Measurements from ENCODE around the gene LYAR. TPM values are rescaled to one million over a fixed set of nuclear protein-coding genes. Genes with fewer than 3 reads are reported as not detected.

The LYAR gene
- total RNA-seq, 2 experiments from 2014 or later = 37.7 to 37.9 TPM

DNA sequence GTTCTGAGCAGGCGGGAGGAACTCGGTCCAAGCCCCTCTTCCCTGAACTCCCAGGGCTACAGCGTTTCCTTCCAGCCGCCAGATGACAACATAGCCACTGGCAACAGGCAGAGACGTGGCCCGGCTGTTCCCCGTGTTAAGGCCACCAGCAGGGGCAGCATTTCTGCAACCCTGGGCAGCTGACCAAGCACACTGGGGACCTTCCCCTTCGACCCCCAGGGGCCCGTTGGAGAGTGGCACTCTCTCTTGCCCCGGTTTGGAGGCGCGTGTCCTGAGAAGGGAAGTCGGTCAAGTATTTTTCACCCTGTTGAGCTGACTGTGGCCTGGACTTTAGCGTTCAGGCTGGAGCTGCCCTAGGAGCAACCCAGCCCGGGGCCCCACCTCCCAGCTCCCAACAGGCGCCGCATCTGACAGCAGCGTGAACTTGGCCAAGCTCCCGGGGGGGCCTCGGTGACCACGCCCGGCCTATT lies 37.7 kb upstream of the LYAR start:
- H3K27ac Mint-ChIP-seq = no peak overlapping the region
- no peaks in the 10 kb centered on the region for H3K27me3 Mint-ChIP-seq (ENCODE audit: low read depth)
- no peaks in the 10 kb centered on the region for H3K36me3 Mint-ChIP-seq (ENCODE audit: low read depth)
- ATAC-seq (no peak), DNase-seq (no peak)
- H3K4me3 Mint-ChIP-seq = no peak overlapping the region
- ChIA-PET CTCF (interaction anchor here (0.7 to 1.5 kb wide), 2 partner anchors 27 to 68 kb away, joined by 3 to 5 read pairs; no protein-coding TSS in a partner anchor), POLR2A (no interaction called here)
- H3K9me3 Mint-ChIP-seq (ENCODE audit: insufficient read depth) = no peaks in the 10 kb centered on the region
- H3K4me1 Mint-ChIP-seq (ENCODE audit: low read depth) = no peaks in the 10 kb centered on the region

DNA sequence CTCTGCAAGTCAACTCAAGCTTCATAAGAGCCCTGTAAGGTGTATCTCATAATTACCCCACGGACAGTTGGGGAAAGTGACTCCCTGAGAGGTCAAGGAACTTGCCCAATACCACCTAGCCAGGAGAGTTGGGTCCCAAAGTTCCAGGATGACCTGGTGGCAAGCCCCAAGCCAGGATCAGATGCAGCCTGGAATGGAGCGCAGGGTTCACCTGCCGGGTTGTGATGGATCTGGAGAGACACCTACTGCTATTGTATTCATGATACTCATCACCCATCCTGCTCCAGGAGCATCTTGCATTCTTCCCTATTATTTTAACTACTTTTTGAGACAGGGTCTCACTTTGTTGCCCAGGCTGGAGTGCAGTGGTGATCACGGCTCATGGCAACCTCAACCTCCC lies 36.2 kb upstream of the LYAR start:
- ATAC-seq (no peak), DNase-seq (no peak)
- no peaks in the 10 kb centered on the region for H3K9me3 Mint-ChIP-seq (ENCODE audit: insufficient read depth)
- no peaks in the 10 kb centered on the region for H3K4me1 Mint-ChIP-seq (ENCODE audit: low read depth)
- no peaks in the 10 kb centered on the region for H3K27me3 Mint-ChIP-seq (ENCODE audit: low read depth)
- H3K36me3 Mint-ChIP-seq (ENCODE audit: low read depth) = peaks cover 8% of the 10 kb centered on the region
- CTCF ChIA-PET = interaction anchor here (1.4 to 2.0 kb wide), 2 partner anchors 66 to 74 kb away, joined by 5 to 6 read pairs; no protein-coding TSS in a partner anchor
- no peak overlapping the region for H3K27ac Mint-ChIP-seq
- H3K4me3 Mint-ChIP-seq = no peak overlapping the region
- POLR2A ChIA-PET = no interaction called here

DNA sequence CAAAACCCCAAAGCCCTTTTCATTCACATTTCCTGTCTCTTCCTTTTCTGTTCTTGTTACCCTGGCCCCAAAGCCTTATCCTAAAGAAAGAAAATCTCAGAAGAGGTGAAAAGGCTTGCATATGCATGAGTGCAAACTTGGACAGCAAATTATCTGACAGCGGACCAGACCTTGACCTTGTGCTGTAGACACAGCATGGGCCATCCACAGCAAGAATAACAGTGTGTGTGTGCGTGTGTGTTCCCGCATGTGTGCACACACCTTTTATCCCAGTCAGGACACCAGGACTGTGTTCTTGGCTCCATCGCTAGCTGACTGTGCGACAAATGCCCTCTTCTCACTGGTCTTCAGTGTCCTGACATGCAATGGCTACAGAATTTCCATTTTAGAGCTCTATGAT lies 35.4 kb upstream of the LYAR start:
- ChIA-PET CTCF (interaction anchor here (1.4 to 2.0 kb wide), 2 partner anchors 65 to 73 kb away, joined by 5 to 6 read pairs; no protein-coding TSS in a partner anchor), POLR2A (no interaction called here)
- H3K9me3 Mint-ChIP-seq (ENCODE audit: insufficient read depth) = no peaks in the 10 kb centered on the region
- DNase-seq (no peak), ATAC-seq (no peak)
- H3K4me1 Mint-ChIP-seq (ENCODE audit: low read depth) = no peaks in the 10 kb centered on the region
- no peak overlapping the region for H3K27ac Mint-ChIP-seq
- H3K4me3 Mint-ChIP-seq = no peak overlapping the region
- no peaks in the 10 kb centered on the region for H3K27me3 Mint-ChIP-seq (ENCODE audit: low read depth)
- peaks cover 12% of the 10 kb centered on the region for H3K36me3 Mint-ChIP-seq (ENCODE audit: low read depth)

DNA sequence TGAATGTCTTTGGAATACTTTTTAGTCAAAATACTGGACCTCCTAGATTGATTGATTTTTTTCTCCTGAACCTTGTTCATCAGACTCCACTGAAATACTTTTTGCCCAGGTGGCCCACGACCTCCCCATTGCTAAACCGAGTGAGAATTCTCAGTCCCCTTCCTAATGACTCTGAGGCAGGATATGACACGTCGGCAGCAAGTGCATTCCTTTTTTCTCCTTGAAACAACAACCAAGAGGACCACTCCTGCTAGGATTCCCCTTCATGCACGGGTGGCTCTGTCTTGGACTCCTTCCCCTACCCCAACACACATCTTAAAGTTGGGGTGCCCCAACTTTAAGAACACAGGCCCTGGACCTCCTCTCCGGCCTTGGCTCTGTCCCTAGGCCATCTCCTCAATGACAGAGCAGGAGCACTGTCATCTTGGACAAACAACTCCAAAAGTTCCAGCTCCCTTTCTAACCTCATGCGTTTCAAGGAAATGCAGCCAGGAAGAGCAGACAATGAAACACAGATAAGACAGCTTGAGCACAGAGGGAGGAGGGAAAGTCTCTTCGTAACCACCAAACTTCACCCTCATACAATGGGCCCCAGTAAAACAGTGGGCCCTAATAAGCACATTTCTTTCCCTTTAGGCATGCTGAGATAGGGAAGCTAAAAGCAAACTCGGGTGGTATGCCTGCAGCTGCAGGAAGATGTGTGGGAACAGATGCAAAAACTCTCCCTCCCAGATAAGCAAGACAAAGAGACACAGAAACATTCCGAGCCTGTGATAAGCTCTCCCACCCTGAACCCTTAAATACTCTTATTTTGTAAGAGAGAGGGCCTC lies 34.0 kb upstream of the LYAR start:
- POLR2A ChIA-PET = interaction anchor here (0.6 kb wide), 1 partner anchor 68 kb away, joined by 3 read pairs; no protein-coding TSS in a partner anchor
- H3K27me3 Mint-ChIP-seq (ENCODE audit: low read depth) = no peaks in the 10 kb centered on the region
- H3K4me3 Mint-ChIP-seq = no peak overlapping the region
- no peak overlapping the region for H3K27ac Mint-ChIP-seq
- ATAC-seq (no peak), DNase-seq (no peak)
- peaks cover 12% of the 10 kb centered on the region for H3K36me3 Mint-ChIP-seq (ENCODE audit: low read depth)
- H3K9me3 Mint-ChIP-seq (ENCODE audit: insufficient read depth) = no peaks in the 10 kb centered on the region
- CTCF ChIA-PET = interaction anchor here (0.9 to 2.0 kb wide), 3 partner anchors 56 to 72 kb away, joined by 3 to 5 read pairs (median 4); no protein-coding TSS in a partner anchor
- H3K4me1 Mint-ChIP-seq (ENCODE audit: low read depth) = no peaks in the 10 kb centered on the region

DNA sequence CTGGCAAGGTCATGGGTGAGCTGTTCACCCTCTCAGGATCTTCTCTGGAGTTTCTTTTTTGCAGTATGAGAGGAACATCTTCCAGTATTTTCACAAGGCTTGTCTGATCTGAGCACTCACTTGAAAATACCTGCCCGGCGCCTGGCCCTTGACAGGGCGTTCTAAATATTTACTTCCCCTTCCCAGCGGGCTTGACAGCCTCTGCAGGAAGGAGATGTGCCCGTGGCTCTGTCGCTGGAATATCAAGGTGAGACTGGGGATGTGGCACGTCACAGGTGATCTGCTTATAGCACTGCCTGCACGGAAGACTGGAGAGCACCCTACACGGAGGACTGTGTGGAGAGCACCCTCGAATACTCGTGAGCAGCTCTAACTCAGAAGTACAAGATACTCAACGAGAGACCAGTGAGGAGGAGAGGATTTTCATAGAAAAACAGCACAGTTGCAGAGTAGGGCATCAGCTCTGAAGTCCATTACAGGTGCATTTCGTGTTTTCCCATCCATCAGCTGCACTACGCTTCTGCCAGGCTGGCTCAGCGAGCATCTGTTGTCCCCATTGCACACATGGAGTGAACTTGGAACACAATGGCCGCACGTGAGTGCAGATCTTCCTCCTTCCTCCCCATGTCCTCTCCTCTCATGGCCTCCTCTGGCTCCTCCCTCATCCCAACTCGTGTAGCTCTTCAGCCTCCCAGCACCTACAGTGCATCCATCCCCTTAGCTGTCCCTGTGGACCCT lies 32.2 kb upstream of the LYAR start:
- Mint-ChIP-seq H3K9me3 (ENCODE audit: insufficient read depth) (no peaks in the 10 kb centered on the region), H3K4me1 (ENCODE audit: low read depth) (no peaks in the 10 kb centered on the region), H3K4me3 (no peak overlapping the region), H3K27ac (no peak overlapping the region), H3K36me3 (ENCODE audit: low read depth) (peaks cover 13% of the 10 kb centered on the region), H3K27me3 (ENCODE audit: low read depth) (no peaks in the 10 kb centered on the region)
- ATAC-seq (no peak), DNase-seq (no peak)
- ChIA-PET POLR2A (interaction anchor here (0.6 kb wide), 1 partner anchor 56 kb away, joined by 3 read pairs; no protein-coding TSS in a partner anchor), CTCF (no interaction called here)

DNA sequence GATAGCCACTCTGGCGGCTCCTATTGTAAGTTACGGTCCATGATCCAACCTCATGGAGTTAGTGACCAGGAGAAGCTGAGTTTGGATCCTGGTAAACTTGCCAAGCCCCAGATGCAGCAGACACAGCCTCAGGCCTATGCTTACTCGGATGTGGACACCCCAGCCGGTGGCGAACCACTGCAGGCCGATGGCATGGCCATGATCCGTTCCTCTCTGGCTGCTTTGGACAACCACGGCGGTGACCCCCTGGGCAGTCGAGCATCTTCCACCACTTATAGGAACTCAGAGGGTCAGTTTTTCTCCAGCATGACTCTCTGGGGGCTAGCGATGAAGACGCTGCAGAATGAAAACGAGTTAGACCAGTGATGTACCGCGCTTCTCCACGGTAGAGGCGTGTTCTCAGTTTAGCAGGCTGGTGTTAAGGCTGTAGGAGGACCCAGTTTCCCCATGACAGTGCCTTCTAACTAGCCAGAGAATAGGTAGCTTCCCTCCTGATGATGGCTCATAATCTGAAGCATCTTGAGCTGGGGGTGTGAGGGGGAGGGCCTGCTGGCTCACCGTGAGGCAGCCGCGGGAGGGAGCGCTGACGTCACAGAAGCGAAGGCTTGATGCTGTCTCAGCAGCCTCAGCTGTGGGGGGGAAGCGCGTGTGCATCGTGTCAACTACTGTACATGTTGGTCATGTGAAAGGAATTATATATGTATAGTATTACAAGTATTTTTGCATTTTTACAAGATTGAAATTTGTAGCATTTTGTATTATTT lies 31.2 kb upstream of the LYAR start:
- CTCF ChIA-PET = no interaction called here
- peaks cover 13% of the 10 kb centered on the region for H3K36me3 Mint-ChIP-seq (ENCODE audit: low read depth)
- DNase-seq (no peak), ATAC-seq (no peak)
- no peak overlapping the region for H3K27ac Mint-ChIP-seq
- no peak overlapping the region for H3K4me3 Mint-ChIP-seq
- POLR2A ChIA-PET = no interaction called here
- no peaks in the 10 kb centered on the region for H3K9me3 Mint-ChIP-seq (ENCODE audit: insufficient read depth)
- H3K4me1 Mint-ChIP-seq (ENCODE audit: low read depth) = no peaks in the 10 kb centered on the region
- no peaks in the 10 kb centered on the region for H3K27me3 Mint-ChIP-seq (ENCODE audit: low read depth)

DNA sequence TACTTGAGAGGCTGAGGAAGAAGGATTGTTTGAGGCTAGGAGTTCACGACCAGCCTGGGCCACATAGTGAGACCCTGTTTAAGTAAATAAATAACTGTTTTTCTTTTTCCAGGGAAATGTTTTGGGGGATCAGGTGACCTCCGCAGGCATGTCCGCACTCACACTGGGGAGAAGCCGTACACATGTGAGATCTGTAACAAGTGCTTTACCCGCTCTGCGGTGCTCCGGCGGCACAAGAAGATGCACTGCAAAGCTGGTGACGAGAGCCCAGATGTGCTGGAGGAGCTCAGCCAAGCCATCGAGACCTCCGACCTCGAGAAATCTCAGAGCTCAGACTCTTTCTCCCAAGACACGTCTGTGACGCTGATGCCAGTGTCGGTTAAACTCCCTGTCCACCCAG lies 30.6 kb upstream of the LYAR start:
- Mint-ChIP-seq H3K27me3 (ENCODE audit: low read depth) (no peaks in the 10 kb centered on the region), H3K4me1 (ENCODE audit: low read depth) (no peaks in the 10 kb centered on the region), H3K9me3 (ENCODE audit: insufficient read depth) (no peaks in the 10 kb centered on the region), H3K4me3 (no peak overlapping the region), H3K36me3 (ENCODE audit: low read depth) (peaks cover 15% of the 10 kb centered on the region), H3K27ac (no peak overlapping the region)
- no peak for DNase-seq
- ChIA-PET CTCF (no interaction called here), POLR2A (no interaction called here)
- ATAC-seq = no peak

DNA sequence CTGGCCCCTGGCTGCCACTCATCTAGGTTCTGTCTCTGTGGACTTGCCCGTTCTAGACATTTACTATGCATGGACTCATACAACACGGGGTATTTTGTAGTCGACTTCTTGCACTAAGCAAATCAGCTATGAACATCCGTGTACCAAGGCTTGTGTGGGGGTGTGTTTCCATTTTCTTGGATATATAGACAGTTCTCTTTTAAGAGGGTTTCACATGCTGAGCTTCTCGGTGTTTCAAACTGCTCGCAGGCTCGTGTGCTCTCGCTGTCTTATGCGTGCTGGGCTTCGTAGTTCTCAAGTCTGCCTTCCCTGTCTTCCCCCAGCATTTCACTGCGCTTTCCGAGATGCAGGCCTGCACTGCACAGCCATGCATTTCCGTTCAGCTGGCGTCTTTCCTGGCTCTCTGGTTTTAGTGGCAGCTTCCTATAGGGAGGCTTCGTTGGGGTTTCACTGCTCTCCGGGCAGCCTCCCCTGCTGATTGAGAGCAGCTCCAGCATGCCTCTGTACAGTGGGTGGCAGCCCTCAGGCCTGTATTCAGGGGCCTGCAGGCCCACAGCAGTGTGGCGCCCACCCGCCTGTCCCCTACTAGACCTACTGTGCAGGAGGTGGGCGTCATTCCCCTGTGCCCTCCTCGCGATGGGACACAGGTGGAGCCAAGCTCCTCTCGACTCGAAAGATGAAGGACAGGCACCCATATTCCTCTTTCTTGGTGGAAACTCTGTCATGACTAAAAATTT lies 27.7 kb upstream of the LYAR start:
- no peak overlapping the region for H3K4me3 Mint-ChIP-seq
- peaks cover 23% of the 10 kb centered on the region for H3K36me3 Mint-ChIP-seq (ENCODE audit: low read depth)
- ATAC-seq (no peak), DNase-seq (no peak)
- ChIA-PET CTCF (no interaction called here), POLR2A (interaction anchor here (0.9 kb wide), 1 partner anchor 20 kb away, joined by 3 read pairs; no protein-coding TSS in a partner anchor)
- no peaks in the 10 kb centered on the region for H3K4me1 Mint-ChIP-seq (ENCODE audit: low read depth)
- H3K9me3 Mint-ChIP-seq (ENCODE audit: insufficient read depth) = no peaks in the 10 kb centered on the region
- H3K27ac Mint-ChIP-seq = no peak overlapping the region
- H3K27me3 Mint-ChIP-seq (ENCODE audit: low read depth) = no peaks in the 10 kb centered on the region

DNA sequence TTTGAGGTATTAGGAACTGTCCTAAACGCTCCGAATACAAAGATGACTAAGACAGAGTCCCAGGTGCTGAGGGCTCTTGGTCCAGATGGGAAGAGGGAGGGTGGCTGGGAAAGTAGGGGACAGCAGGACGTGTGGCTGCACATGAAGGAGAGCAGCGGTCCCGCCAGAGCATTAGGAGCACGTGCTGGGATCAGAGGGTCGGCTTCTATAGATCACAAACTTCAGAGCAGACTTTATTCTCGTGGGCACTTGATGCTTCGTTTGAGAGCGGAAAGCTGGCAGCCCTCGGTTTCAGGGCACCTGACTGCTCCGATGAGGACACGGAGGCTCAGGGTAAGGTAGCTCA lies 26.2 kb upstream of the LYAR start:
- no peak for ATAC-seq
- Mint-ChIP-seq H3K36me3 (ENCODE audit: low read depth) (peaks cover 15% of the 10 kb centered on the region), H3K4me1 (ENCODE audit: low read depth) (no peaks in the 10 kb centered on the region), H3K27me3 (ENCODE audit: low read depth) (no peaks in the 10 kb centered on the region), H3K9me3 (ENCODE audit: insufficient read depth) (no peaks in the 10 kb centered on the region), H3K27ac (no peak overlapping the region), H3K4me3 (no peak overlapping the region)
- no peak for DNase-seq
- POLR2A ChIA-PET = no interaction called here
- CTCF ChIA-PET = no interaction called here

DNA sequence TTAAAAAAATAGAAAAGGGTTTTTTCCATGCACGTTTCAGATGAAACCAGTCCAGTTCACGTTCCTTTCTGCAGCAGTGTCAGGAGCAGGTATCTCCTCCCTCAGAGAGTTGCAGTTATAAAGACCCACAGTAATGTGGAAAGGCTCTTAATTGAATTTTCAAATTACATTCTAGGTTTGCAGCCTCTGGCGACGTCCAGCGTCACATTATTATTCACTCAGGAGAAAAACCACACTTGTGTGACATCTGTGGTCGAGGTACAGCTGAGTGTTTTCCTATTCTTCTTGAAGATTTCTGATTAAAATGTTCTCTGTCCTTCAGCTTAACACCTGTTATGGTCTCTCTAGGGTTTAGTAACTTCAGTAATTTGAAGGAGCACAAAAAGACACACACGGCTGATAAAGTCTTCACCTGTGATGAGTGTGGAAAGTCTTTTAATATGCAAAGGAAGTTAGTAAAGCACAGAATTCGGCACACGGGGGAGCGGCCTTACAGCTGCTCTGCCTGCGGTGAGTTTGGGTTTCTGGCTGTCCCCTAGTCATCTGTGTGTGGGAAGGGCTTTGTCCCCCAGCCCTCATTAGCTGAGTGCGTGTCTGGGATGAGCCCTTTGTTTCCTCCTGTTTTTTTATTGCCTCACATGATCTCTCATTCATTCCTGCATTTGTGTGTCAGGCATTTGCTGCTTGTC lies 25.7 kb upstream of the LYAR start:
- Mint-ChIP-seq H3K4me3 (no peak overlapping the region), H3K27me3 (ENCODE audit: low read depth) (no peaks in the 10 kb centered on the region), H3K27ac (no peak overlapping the region), H3K36me3 (ENCODE audit: low read depth) (peaks cover 12% of the 10 kb centered on the region), H3K9me3 (ENCODE audit: insufficient read depth) (no peaks in the 10 kb centered on the region), H3K4me1 (ENCODE audit: low read depth) (no peaks in the 10 kb centered on the region)
- DNase-seq (no peak), ATAC-seq (no peak)
- ChIA-PET CTCF (no interaction called here), POLR2A (no interaction called here)

DNA sequence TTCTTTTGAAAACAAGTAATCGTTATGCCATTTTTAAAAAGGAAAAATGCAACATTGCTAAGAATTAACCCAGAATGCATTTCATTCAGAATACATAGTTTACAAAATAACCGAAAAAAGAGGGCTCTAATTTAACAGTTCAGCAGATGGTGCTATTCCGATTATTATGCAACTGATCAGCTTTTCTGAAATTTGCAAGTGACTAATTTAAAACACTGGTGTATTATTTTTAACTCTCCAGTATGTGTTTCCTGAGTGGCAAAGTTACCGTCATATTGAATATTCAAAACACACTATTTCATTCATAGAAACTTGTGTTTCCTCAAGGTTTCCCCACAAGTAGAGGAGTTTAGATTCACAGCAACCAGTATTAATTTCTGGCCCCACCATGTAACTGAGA lies 21.2 kb upstream of the LYAR start:
- peaks cover 12% of the 10 kb centered on the region for H3K36me3 Mint-ChIP-seq (ENCODE audit: low read depth)
- no peak overlapping the region for H3K27ac Mint-ChIP-seq
- ChIA-PET CTCF (no interaction called here), POLR2A (no interaction called here)
- H3K9me3 Mint-ChIP-seq (ENCODE audit: insufficient read depth) = no peaks in the 10 kb centered on the region
- ATAC-seq (no peak), DNase-seq (no peak)
- no peaks in the 10 kb centered on the region for H3K4me1 Mint-ChIP-seq (ENCODE audit: low read depth)
- H3K4me3 Mint-ChIP-seq = no peak overlapping the region
- H3K27me3 Mint-ChIP-seq (ENCODE audit: low read depth) = no peaks in the 10 kb centered on the region

All from activated CD8-positive, alpha-beta T cell treated with anti-CD3 and anti-CD28 coated beads, Interleukin-2, amount 10 ng/mL, durations not matched to agents 7 days and 5 days (primary cell).